K562 (cell line): Measurements from ENCODE around the gene GCN1. TPM values are rescaled to one million over a fixed set of nuclear protein-coding genes. Genes with fewer than 3 reads are reported as not detected.

Experiments used
- CBX3 ChIP-seq, 2 experiments: IDR thresholded peaks; 1 replicate in 1 of 2; 2 replicates in 1 of 2; pipeline ENCODE4 v1.6.1; 2012; ENCODE audit warnings: inconsistent platforms in 2 of 2, low read length in 2 of 2, borderline replicate concordance in 1 of 2, control low read depth in 1 of 2
- CBX5 ChIP-seq: IDR thresholded peaks from 2 replicates; pipeline ENCODE4 v1.6.1; 2014; ENCODE audit warnings: low read depth, borderline replicate concordance
- CEBPB ChIP-seq: fragments of 450-650 bp; IDR thresholded peaks from 2 replicates; pipeline ENCODE4 v1.6.1; 2016; ENCODE audit warnings: missing genetic modification characterization, missing compliant biosample characterization
- CXXC5 ChIP-seq: fragments of 250-450 bp; sonication (Bioruptor Pico); IDR thresholded peaks from 2 replicates; pipeline ENCODE4 v1.8.0; 2022; ENCODE audit warnings: inconsistent platforms, mild to moderate bottlenecking, moderate library complexity
- DIDO1 ChIP-seq: fragments of 450-650 bp; IDR thresholded peaks from 2 replicates; pipeline ENCODE4 v1.6.1; 2016; ENCODE audit warnings: low read depth, missing biosample characterization, missing genetic modification characterization
- FOSL1 ChIP-seq: fragments of 200-800 bp; sonication (Bioruptor generic); conservative IDR thresholded peaks from 2 replicates; pipeline ENCODE4 v1.6.1; 2016; ENCODE audit warnings: missing genetic modification characterization, missing compliant biosample characterization
- FOXM1 ChIP-seq, 2 experiments: fragments of 450-650 bp in 1 of 2; sonication (generic) in 1 of 2; formaldehyde crosslinking in 1 of 2; IDR thresholded peaks; 2 replicates each; pipeline versions ENCODE4 v1.6.1 to v1.9.0; 2017 to 2022; ENCODE audit warnings: low read depth in 2 of 2, mild to moderate bottlenecking in 2 of 2, missing genetic modification reagents in 1 of 2, moderate library complexity in 1 of 2
- HNRNPLL ChIP-seq: fragments of 200-400 bp; formaldehyde crosslinking; IDR thresholded peaks from 2 replicates; pipeline ENCODE4 v1.6.1; 2017; ENCODE audit warnings: low read length, low read depth, mild to moderate bottlenecking; ENCODE audit not compliant: poor library complexity, severe bottlenecking
- MBD2 ChIP-seq: sonication (generic); IDR thresholded peaks from 2 replicates; pipeline ENCODE4 v1.6.1; 2016; ENCODE audit warnings: low read depth, borderline replicate concordance
- POLR2AphosphoS5 ChIP-seq: IDR thresholded peaks from 2 replicates; pipeline ENCODE4 v1.6.1; 2011; ENCODE audit warnings: mild to moderate bottlenecking, low read depth, low read length, moderate library complexity; ENCODE audit not compliant: control insufficient read depth, insufficient read depth
- PURB ChIP-seq: sonication (generic); formaldehyde crosslinking; IDR thresholded peaks from 2 replicates; pipeline ENCODE4 v1.9.0; 2021; ENCODE audit warnings: low read depth, mild to moderate bottlenecking, missing genetic modification reagents
- RBFOX2 ChIP-seq: fragments of 200-400 bp; formaldehyde crosslinking; IDR thresholded peaks from 2 replicates; pipeline ENCODE4 v1.6.1; 2017; ENCODE audit warnings: low read depth, mild to moderate bottlenecking, low read length, moderate library complexity
- RBM14 ChIP-seq: fragments of 200-400 bp; formaldehyde crosslinking; IDR thresholded peaks from 2 replicates; pipeline ENCODE4 v1.6.1; 2018; ENCODE audit warnings: low read depth, mild to moderate bottlenecking, low read length, moderate library complexity, borderline replicate concordance; ENCODE audit not compliant: insufficient read depth
- RBM39 ChIP-seq: fragments of 200-400 bp; formaldehyde crosslinking; optimal IDR thresholded peaks from 2 replicates; pipeline ENCODE3; 2018; ENCODE audit warnings: low read depth, low read length
- RCOR1 ChIP-seq, 2 experiments: IDR thresholded peaks; 2 replicates each; pipeline ENCODE4 v1.6.1; 2012; ENCODE audit warnings: low read depth in 2 of 2, low read length in 2 of 2, borderline replicate concordance in 1 of 2, improper control_type of control experiment in 1 of 2
- SIN3A ChIP-seq, 2 experiments: fragments of 150-350 bp in 1 of 2; IDR thresholded peaks; 2 replicates each; pipeline ENCODE4 v1.6.1; 2011 to 2016; ENCODE audit warnings: borderline replicate concordance in 2 of 2, low read depth in 2 of 2, low read length in 2 of 2, mild to moderate bottlenecking in 2 of 2, moderate library complexity in 2 of 2; ENCODE audit not compliant: control insufficient read depth in 1 of 2
- SMAD1 ChIP-seq: fragments of 150-350 bp; IDR thresholded peaks from 2 replicates; pipeline ENCODE4 v1.6.1; 2014; ENCODE audit warnings: low read length, low read depth; ENCODE audit not compliant: partially characterized antibody
- TCF7 ChIP-seq: sonication (generic); IDR thresholded peaks from 2 replicates; pipeline ENCODE4 v1.6.1; 2016; ENCODE audit warnings: antibody characterized with exemption, borderline replicate concordance
- ZNF639 ChIP-seq, 2 experiments: fragments of 200-800 bp in 1 of 2; sonication (Bioruptor generic) in 1 of 2; sonication (generic) in 1 of 2; formaldehyde crosslinking in 1 of 2; IDR thresholded peaks in 1 of 2; conservative IDR thresholded peaks in 1 of 2; 2 replicates each; pipeline versions ENCODE4 v1.5.0 to v1.6.1; 2016 to 2020; ENCODE audit warnings: missing compliant biosample characterization in 1 of 2, missing genetic modification characterization in 1 of 2, missing genetic modification reagents in 1 of 2
- ZNF644 ChIP-seq: fragments of 200-800 bp; sonication (Bioruptor generic); IDR thresholded peaks from 2 replicates; pipeline ENCODE4 v1.6.1; 2016; ENCODE audit warnings: low read depth, missing genetic modification characterization, missing compliant biosample characterization
- ZNF668 ChIP-seq: fragments of 250-450 bp; sonication (Bioruptor Pico); IDR thresholded peaks from 2 replicates; pipeline ENCODE4 v1.8.0; 2022; ENCODE audit warnings: mild to moderate bottlenecking, inconsistent platforms
- polyA plus RNA-seq, 8 experiments: library from polyadenylated mRNA; depleted of rRNA in 4 of 8; stranded (reverse) in 5 of 8; unstranded in 3 of 8; fragments of >200 nt; fragmentation: Nextera tagmentation in 2 of 8; fragmentation: Illumina TruSeq in 1 of 8; extraction: Ambion mirVana in 2 of 8; extraction: Trizol in 1 of 8; gene quantifications; 2 replicates each; pipeline versions ENCODE4 v1.2.1 to v1.2.3, GENCODE V29; 2011 to 2014; ENCODE audit warnings: inconsistent platforms in 1 of 8, missing spikeins in 1 of 8
- total RNA-seq, 7 experiments: library from RNA; depleted of rRNA in 6 of 7; stranded (reverse); fragments of >200 nt in 6 of 7; fragmentation: Illumina TruSeq in 2 of 7; extraction: Trizol in 2 of 7; gene quantifications; 2 replicates each; pipeline versions ENCODE4 v1.2.1 to v1.2.3, GENCODE V29; 2011 to 2021; ENCODE audit warnings: low replicate concordance in 1 of 7
- TF ChIP-seq, protein P1 (sequence below): IDR thresholded peaks from 2 replicates; pipeline ENCODE4 v1.6.1; 2014; ENCODE audit warnings: antibody characterized with exemption
- TF ChIP-seq, protein P2 (sequence below): sonication (generic); formaldehyde crosslinking; IDR thresholded peaks from 2 replicates; pipeline ENCODE4 v1.5.0; 2020; ENCODE audit warnings: missing genetic modification reagents

GCN1 gene
- total and polyA plus RNA-seq, 9 of the 15 experiments (the other 6 are each of a cell fraction or from before 2014, with no cell fraction given), result 11.9 to 190 (median 51.7) TPM

DNA sequence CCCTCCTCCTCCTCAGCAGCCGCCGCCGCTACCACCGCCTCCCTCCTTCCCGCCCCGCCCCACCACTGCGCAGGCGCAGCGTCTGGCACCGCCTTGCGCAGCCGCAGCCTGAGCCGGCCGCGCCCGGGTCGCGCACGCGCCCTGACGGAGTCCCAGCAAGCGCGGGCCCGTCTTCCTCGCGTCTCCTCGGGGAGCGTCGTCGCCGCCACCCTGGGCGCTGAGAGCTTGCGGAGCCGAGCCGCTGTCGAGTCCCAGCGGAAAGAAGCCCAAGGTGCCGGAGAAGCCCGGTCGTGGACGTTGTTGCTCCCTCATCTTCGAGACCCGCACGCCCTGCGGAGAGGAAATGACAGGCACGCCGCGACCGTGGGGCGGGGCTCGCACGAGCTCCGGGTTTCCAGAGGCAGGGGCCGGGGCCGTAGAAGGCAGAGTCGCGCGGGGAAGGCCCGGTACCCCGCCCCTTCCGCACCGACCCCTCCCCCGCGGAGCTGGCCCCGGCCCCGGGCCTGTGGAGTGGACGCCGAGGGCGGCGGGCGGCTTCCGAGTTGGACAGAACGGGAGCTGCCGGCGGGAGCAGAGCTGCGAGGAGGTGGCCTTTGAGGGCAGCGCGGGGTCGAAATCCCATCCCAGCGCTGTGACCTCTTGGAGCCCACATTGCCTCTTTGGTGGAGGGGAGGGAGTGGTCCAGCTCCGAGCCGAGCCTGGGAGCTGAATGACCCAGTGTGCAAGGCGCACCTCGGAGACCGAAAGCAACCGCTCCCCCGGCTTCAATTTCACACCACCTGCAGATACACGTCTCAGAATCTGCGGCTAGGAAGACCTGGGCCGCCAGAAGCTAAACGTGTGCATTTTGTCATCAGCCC is 77.5 kb downstream of the GCN1 start (continued):
- TF ChIP-seq CXXC5 (CRISPR knock-in tag) (peak; percentile 90), HNRNPLL (no peak), SMAD1 (no peak), FOXM1 (IDR thresholded peaks at IDR 0.05; ENCODE audit: low read depth) (no peak), FOXM1 (CRISPR knock-in tag; IDR thresholded peaks at IDR 0.05; ENCODE audit: low read depth) (peak; percentile 13; the same call in 1 of the 2 replicates), ZNF644 (tag) (no peak), PURB (CRISPR knock-in tag) (no peak), POLR2AphosphoS5 (peak; percentile 72), RCOR1 (IDR thresholded peaks at IDR 0.05; ENCODE audit: borderline replicate concordance in 1 of 2, low read depth in 2 of 2, low read length in 2 of 2) (no peak), RBFOX2 (peak; percentile 88), CEBPB (tag) (no peak), RBM14 (no peak), RBM39 (no peak), CBX5 (no peak; the same call in 1 of the 2 replicates), FOSL1 (tag) (no peak; the same call in 1 of the 2 replicates), DIDO1 (tag) (peak; percentile 43; the same call in 1 of the 2 replicates), ZNF668 (no peak), ZNF639 (CRISPR knock-in tag; conservative IDR thresholded peaks at IDR 0.05 in 1 of 2, IDR thresholded peaks at IDR 0.05 in 1 of 2) (peak in 1 of 2 experiments; percentile 36; a peak in 1 of 4 replicates), TCF7 (no peak), SIN3A (IDR thresholded peaks at IDR 0.05; ENCODE audit: borderline replicate concordance in 2 of 2, control insufficient read depth in 1 of 2, low read depth in 2 of 2, low read length in 2 of 2) (peak; percentile 87; a peak in 3 of 4 replicates), MBD2 (peak; percentile 68; the same call in 1 of the 2 replicates), CBX3 (IDR thresholded peaks at IDR 0.05; ENCODE audit: borderline replicate concordance in 1 of 2, low read length in 2 of 2) (no peak)
- TF ChIP-seq, protein P1, sequence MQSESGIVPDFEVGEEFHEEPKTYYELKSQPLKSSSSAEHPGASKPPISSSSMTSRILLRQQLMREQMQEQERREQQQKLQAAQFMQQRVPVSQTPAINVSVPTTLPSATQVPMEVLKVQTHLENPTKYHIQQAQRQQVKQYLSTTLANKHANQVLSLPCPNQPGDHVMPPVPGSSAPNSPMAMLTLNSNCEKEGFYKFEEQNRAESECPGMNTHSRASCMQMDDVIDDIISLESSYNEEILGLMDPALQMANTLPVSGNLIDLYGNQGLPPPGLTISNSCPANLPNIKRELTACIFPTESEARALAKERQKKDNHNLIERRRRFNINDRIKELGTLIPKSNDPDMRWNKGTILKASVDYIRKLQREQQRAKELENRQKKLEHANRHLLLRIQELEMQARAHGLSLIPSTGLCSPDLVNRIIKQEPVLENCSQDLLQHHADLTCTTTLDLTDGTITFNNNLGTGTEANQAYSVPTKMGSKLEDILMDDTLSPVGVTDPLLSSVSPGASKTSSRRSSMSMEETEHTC, result no peak
- TF ChIP-seq, protein P2, sequence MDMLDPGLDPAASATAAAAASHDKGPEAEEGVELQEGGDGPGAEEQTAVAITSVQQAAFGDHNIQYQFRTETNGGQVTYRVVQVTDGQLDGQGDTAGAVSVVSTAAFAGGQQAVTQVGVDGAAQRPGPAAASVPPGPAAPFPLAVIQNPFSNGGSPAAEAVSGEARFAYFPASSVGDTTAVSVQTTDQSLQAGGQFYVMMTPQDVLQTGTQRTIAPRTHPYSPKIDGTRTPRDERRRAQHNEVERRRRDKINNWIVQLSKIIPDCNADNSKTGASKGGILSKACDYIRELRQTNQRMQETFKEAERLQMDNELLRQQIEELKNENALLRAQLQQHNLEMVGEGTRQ (CRISPR knock-in tag), result no peak
